HepG2 (cell line): ENCODE measurements around the gene RRP8. TPM values are rescaled to one million over a fixed set of nuclear protein-coding genes. Genes with fewer than 3 reads are reported as not detected.
A peak's percentile ranks its signal among the peaks of the same experiment; 100 is the strongest.

ENCODE experiments used
- ATAC-seq: fragments of 200-7000 bp; cut with Tn5 transposase; 3 replicates; pipeline ENCODE4 v1.9.1; 2020; ENCODE audit warnings: mild to moderate bottlenecking, moderate library complexity
- BruUV-seq: library from RNA; stranded (reverse); fragments of 400-500 nt; replicated peaks from 2 replicates; lab custom pipeline; 2021; lab: Mats Ljungman, UMichigan
- CTCF ChIA-PET: fragments of 300-600 bp; formaldehyde crosslinking; extraction: SDS; loops from one replicate; lab custom pipeline; 2021; ENCODE audit warnings: low total read pairs, inconsistent platforms, low intra/inter-chr PET ratio; lab: Yijun Ruan, JAX
- POLR2A ChIA-PET: fragments of 350-600 bp; sonication (Branson Sonifier 250); formaldehyde crosslinking; loops from one replicate; lab custom pipeline; 2020; ENCODE audit warnings: antibody characterized with exemption, inconsistent platforms; lab: Yijun Ruan, JAX
- DNase-seq: peaks from one replicate; pipeline ENCODE4 v3.0.0-alpha.2; 2015; ENCODE audit warnings: low spot score
- FAIRE-seq: peaks from 3 replicates; lab custom pipeline; 2011; peaks lifted over from hg19 to GRCh38; lab: Jason Lieb, UNC
- H2AFZ ChIP-seq: one replicate; pipeline ENCODE4 v1.6.1; 2011; ENCODE audit warnings: low read length, inconsistent platforms
- H3K27ac ChIP-seq: fragments of 300-600 bp; 3 replicates; pipeline ENCODE4 v1.8.0; 2011; ENCODE audit warnings: mixed run types, mild to moderate bottlenecking, mixed read lengths, low read length, inconsistent platforms; ENCODE audit not compliant: insufficient read depth; ENCODE audit errors: extremely low read length
- H3K27me3 ChIP-seq, 2 experiments: fragments of 200-600 bp in 1 of 2; 2 replicates in 1 of 2; 3 replicates in 1 of 2; pipeline versions ENCODE4 v1.6.0 to v1.8.0; 2011; ENCODE audit warnings: low read length in 2 of 2, mild to moderate bottlenecking in 2 of 2, moderate library complexity in 2 of 2, inconsistent platforms in 1 of 2; ENCODE audit not compliant: insufficient read depth in 2 of 2, control insufficient read depth in 1 of 2
- H3K36me3 ChIP-seq, 2 experiments: fragments of 200-600 bp in 1 of 2; replicated peaks in 1 of 2; 2 replicates in 1 of 2; 3 replicates in 1 of 2; pipeline versions ENCODE4 v1.5.1 to v1.8.0; 2011; ENCODE audit warnings: low read length in 2 of 2, inconsistent platforms in 1 of 2; ENCODE audit not compliant: insufficient read depth in 2 of 2, control insufficient read depth in 1 of 2
- H3K4me1 ChIP-seq: 2 replicates; pipeline ENCODE4 v1.5.1; 2012; ENCODE audit warnings: low read length, inconsistent platforms; ENCODE audit not compliant: insufficient read depth
- H3K4me2 ChIP-seq: 2 replicates; pipeline ENCODE4 v1.6.0; 2011; ENCODE audit warnings: low read depth, low read length, inconsistent platforms
- H3K4me3 ChIP-seq, 3 experiments: fragments of 200-600 bp in 1 of 3; sonication (generic), shearing (Covaris generic) in 1 of 3; replicated peaks in 1 of 3; 2 replicates each; pipeline ENCODE4 v1.5.1; 2011 to 2016; ENCODE audit warnings: low read length in 3 of 3, inconsistent platforms in 2 of 3, low read depth in 2 of 3, mild to moderate bottlenecking in 2 of 3, control low read depth in 1 of 3, mixed read lengths in 1 of 3; ENCODE audit not compliant: insufficient read depth in 1 of 3
- H3K79me2 ChIP-seq: one replicate; pipeline ENCODE4 v1.6.1; 2011; ENCODE audit warnings: low read length, inconsistent platforms; ENCODE audit not compliant: insufficient read depth
- H3K9ac ChIP-seq: 2 replicates; pipeline ENCODE4 v1.6.0; 2011; ENCODE audit warnings: mild to moderate bottlenecking, low read depth, low read length, inconsistent platforms; ENCODE audit not compliant: insufficient read depth
- H3K9me3 ChIP-seq: 2 replicates; pipeline ENCODE4 v1.5.1; 2012; ENCODE audit warnings: mild to moderate bottlenecking, low read length
- H4K20me1 ChIP-seq: 2 replicates; pipeline ENCODE4 v1.6.0; 2011; ENCODE audit warnings: inconsistent platforms, mild to moderate bottlenecking, low read length, moderate library complexity; ENCODE audit not compliant: insufficient read depth
- CBFB ChIP-seq: sonication (generic); formaldehyde crosslinking; IDR thresholded peaks from 2 replicates; pipeline ENCODE4 v1.4.0; 2020; ENCODE audit warnings: missing genetic modification reagents
- GABPA ChIP-seq, 2 experiments: IDR thresholded peaks; 2 replicates each; pipeline ENCODE4 v1.6.1; 2011 to 2016; ENCODE audit warnings: low read depth in 2 of 2, low read length in 1 of 2, missing biosample characterization in 1 of 2, missing genetic modification characterization in 1 of 2
- GATAD2A ChIP-seq: IDR thresholded peaks from 2 replicates; pipeline ENCODE4 v1.6.1; 2016
- HNRNPLL ChIP-seq: fragments of 200-400 bp; formaldehyde crosslinking; IDR thresholded peaks from 2 replicates; pipeline ENCODE4 v1.6.1; 2017; ENCODE audit warnings: mild to moderate bottlenecking, low read depth, low read length; ENCODE audit not compliant: poor library complexity, severe bottlenecking
- MTERF4 ChIP-seq: sonication (generic); formaldehyde crosslinking; IDR thresholded peaks from 2 replicates; pipeline ENCODE4 v1.8.0; 2023; ENCODE audit warnings: mild to moderate bottlenecking, missing genetic modification reagents
- MTF1 ChIP-seq: sonication (generic); formaldehyde crosslinking; IDR thresholded peaks from 2 replicates; pipeline ENCODE4 v1.5.0; 2020; ENCODE audit warnings: missing genetic modification reagents
- PATZ1 ChIP-seq: sonication (generic); formaldehyde crosslinking; IDR thresholded peaks from 2 replicates; pipeline ENCODE4 v1.4.0; 2020; ENCODE audit warnings: missing genetic modification reagents
- PCBP2 ChIP-seq: fragments of 200-400 bp; formaldehyde crosslinking; optimal IDR thresholded peaks from 2 replicates; pipeline ENCODE3; 2018; ENCODE audit warnings: low read length, low read depth; ENCODE audit not compliant: poor library complexity, severe bottlenecking
- SP140L ChIP-seq: sonication (generic); formaldehyde crosslinking; IDR thresholded peaks from 2 replicates; pipeline ENCODE4 v1.4.0; 2020; ENCODE audit warnings: missing genetic modification reagents, borderline replicate concordance
- SP2 ChIP-seq: sonication (generic); formaldehyde crosslinking; IDR thresholded peaks from 2 replicates; pipeline ENCODE4 v1.5.1; 2020; ENCODE audit warnings: mild to moderate bottlenecking, missing genetic modification reagents
- ZC3H13 ChIP-seq: sonication (generic); formaldehyde crosslinking; IDR thresholded peaks from 2 replicates; pipeline ENCODE4 v1.8.1; 2023; ENCODE audit warnings: mild to moderate bottlenecking, missing genetic modification reagents, moderate library complexity
- ZC3H4 ChIP-seq: sonication (generic); formaldehyde crosslinking; IDR thresholded peaks from 2 replicates; pipeline ENCODE4 v1.4.0; 2020; ENCODE audit warnings: missing genetic modification reagents, borderline replicate concordance
- ZNF18 ChIP-seq: sonication (generic); formaldehyde crosslinking; IDR thresholded peaks from 2 replicates; pipeline ENCODE4 v1.8.0; 2022; ENCODE audit warnings: mild to moderate bottlenecking, missing genetic modification reagents; ENCODE audit not compliant: insufficient replicate concordance
- ZNF549 ChIP-seq: sonication (generic); formaldehyde crosslinking; IDR thresholded peaks from 2 replicates; pipeline ENCODE4 v1.5.0; 2020; ENCODE audit warnings: missing genetic modification reagents
- ZNF720 ChIP-seq: sonication (generic); formaldehyde crosslinking; IDR thresholded peaks from 2 replicates; pipeline ENCODE4 v1.4.0; 2020; ENCODE audit warnings: missing genetic modification reagents
- WGBS: methylation state at CpG from one replicate; pipeline ENCODE4 v1.1.6; 2017; ENCODE audit warnings: low lambda C conversion rate; 5-methylcytosine and 5-hydroxymethylcytosine counted together
- in situ Hi-C: cut with HindIII; loops from 2 replicates; pipeline ENCODE4 v1.10.0; 2017; ENCODE audit warnings: low pct_unique_long_range_greater_than_20kb; ENCODE audit not compliant: extremely low pct_ligation_motif_present
- intact Hi-C: fragments of 100-400 bp; cut with micrococcal nuclease; formaldehyde crosslinking; loops from one replicate; pipeline ENCODE4 v1.10.0; 2022; ENCODE audit not compliant: unreplicated experiment
- polyA plus RNA-seq, 8 experiments: library from polyadenylated mRNA; depleted of rRNA in 3 of 8; stranded (reverse) in 7 of 8; unstranded in 1 of 8; fragments of >200 nt; fragmentation: Illumina TruSeq in 4 of 8; extraction: Trizol in 4 of 8; gene quantifications; 2 replicates each; pipeline versions ENCODE4 v1.2.1 to v1.2.3, GENCODE V29; 2011 to 2016; ENCODE audit warnings: low read depth in 4 of 8, missing spikeins in 1 of 8, mixed read lengths in 1 of 8; ENCODE audit not compliant: insufficient read depth in 1 of 8
- total RNA-seq, 5 experiments: library from RNA; depleted of rRNA; stranded (reverse); fragments of >200 nt; fragmentation: Illumina TruSeq; extraction: Trizol; gene quantifications; 2 replicates each; pipeline ENCODE4 v1.2.3, GENCODE V29; 2016; ENCODE audit warnings: low read depth in 1 of 5

Gene RRP8
- total and polyA plus RNA-seq, 2 of the 13 experiments (the other 11 are each of a cell fraction or from before 2014, with no cell fraction given) = 7.2 to 21.6 TPM

- TF ChIP-seq HNRNPLL (no peak), PATZ1 (no peak)
- TF ChIP-seq, all 625 proteins: peak for 0
These were observed 33.1 kb upstream of the RRP8 start (continued) for GRCh38 chr11:6636480-6636879.

- ATAC-seq (peak; percentile 56), FAIRE-seq (peak; percentile 53), DNase-seq (peak; percentile 40)
- intact Hi-C loops = no loop called here
- peaks cover 50% of the 10 kb centered on the region for H3K4me1 ChIP-seq
- peak overlapping the region; percentile 45 for H3K27ac ChIP-seq
- peak overlapping the region; percentile 75 for H3K4me2 ChIP-seq
- peak overlapping the region; percentile 64 for H2AFZ ChIP-seq
- H3K9me3 ChIP-seq = no peaks in the 10 kb centered on the region
- ChIA-PET POLR2A (interaction anchor here (1.0 to 1.6 kb wide), 5 partner anchors 10 to 48 kb away, joined by 4 to 12 read pairs (median 5); partner anchors contain the start of genes MRPL17, TAF10 and TPP1), CTCF (no interaction called here)
- H3K27me3 ChIP-seq = peaks cover 7 to 52% of the 10 kb centered on the region in 2 experiments; a peak in 3 of 5 replicates
- no peak overlapping the region for H3K9ac ChIP-seq
- no peaks in the 10 kb centered on the region for H3K36me3 ChIP-seq
- no peaks in the 10 kb centered on the region for H3K79me2 ChIP-seq
- H3K4me3 ChIP-seq = peak overlapping the region in 1 of 3 experiments; percentile 44; a peak in 2 of 6 replicates
- no TSS peak for BruUV-seq
- 12% methylated on average over 9 of the region's 10 CpGs for WGBS
- H4K20me1 ChIP-seq = no peaks in the 10 kb centered on the region
- in situ Hi-C loops = no loop called here
- TF ChIP-seq ZC3H13 (CRISPR knock-in tag) (no peak), MTERF4 (no peak), MTF1 (CRISPR knock-in tag) (no peak), GABPA (IDR thresholded peaks at IDR 0.05; ENCODE audit: low read depth, low read length) (0 out of 2 replicates have a peak, but pooled peaks have one; percentile 6), GABPA (CRISPR knock-in tag; IDR thresholded peaks at IDR 0.05; ENCODE audit: low read depth) (0 out of 2 replicates have a peak, but pooled peaks have one; percentile 21), ZNF720 (no peak), PCBP2 (no peak), ZNF18 (CRISPR knock-in tag) (no peak), SP140L (CRISPR knock-in tag) (no peak), ZC3H4 (no peak), GATAD2A (CRISPR knock-in tag) (0 out of 2 replicates have a peak, but pooled peaks have one; percentile 39), SP2 (no peak), ZNF549 (CRISPR knock-in tag) (no peak), CBFB (CRISPR knock-in tag) (no peak)
These were observed 31.9 kb upstream of the RRP8 start for GRCh38 chr11:6635082-6635932.
